HG03064 (cell line): ENCODE data around the gene TTLL7.
"Not testable (repeated sequence)": the region's sequence is repeated elsewhere in the genome, so short reads cannot be mapped to it uniquely, and the experiment has no call there.

Source experiments
- ATAC-seq: cut with Tn5 transposase; IDR thresholded peaks from one replicate; pipeline ENCODE4 v1.9.1; 2021; ENCODE audit warnings: low read depth; ENCODE audit not compliant: unreplicated experiment

Gene TTLL7

GRCh38 chr1:83934550-83934949 lies 64.4 kb downstream of the TTLL7 start:
- no peak for ATAC-seq

GRCh38 chr1:83932693-83933092 lies 66.2 kb downstream of the TTLL7 start:
- ATAC-seq, result no peak

DNA sequence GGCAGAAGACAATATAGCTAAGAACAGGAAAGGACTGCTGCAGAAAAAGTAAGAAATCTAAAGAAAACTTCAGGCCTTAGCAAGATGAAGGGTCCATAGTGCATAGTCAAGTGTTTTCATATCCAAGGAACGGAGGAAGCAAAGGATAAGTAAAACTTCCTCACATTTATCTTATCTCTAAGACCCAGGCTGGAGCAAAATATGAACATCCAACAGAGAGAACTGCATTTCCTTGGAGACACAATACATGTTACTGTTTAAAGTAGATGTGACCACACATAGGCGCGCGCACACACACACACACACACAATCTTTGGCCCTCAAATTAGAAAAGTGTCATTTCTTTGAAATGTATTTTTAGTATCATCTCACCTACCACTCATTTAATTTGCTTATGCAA lies 66.7 kb downstream of the TTLL7 start:
- ATAC-seq, result no peak

GRCh38 chr1:83931658-83932253 lies 67.2 kb downstream of the TTLL7 start:
- no peak for ATAC-seq

DNA sequence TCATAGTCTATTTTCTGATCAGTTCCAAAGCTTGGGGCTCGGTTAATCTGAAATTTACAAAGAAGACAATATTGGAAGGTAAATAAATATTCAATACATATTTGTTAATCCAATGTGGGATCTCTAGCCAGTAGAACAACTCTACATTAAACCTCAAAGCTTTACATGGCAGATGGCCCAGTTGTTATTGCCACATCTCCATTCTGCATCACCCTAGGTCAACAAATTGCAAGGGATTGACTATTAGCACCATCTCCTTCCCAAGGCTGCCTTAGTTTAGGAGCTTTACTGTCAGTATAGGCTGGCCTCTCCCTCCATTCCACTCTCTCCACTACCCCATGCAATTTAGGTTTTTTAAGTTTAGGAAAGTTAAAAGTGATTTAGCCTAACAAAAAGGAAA lies 69.7 kb downstream of the TTLL7 start:
- ATAC-seq, result no peak

DNA sequence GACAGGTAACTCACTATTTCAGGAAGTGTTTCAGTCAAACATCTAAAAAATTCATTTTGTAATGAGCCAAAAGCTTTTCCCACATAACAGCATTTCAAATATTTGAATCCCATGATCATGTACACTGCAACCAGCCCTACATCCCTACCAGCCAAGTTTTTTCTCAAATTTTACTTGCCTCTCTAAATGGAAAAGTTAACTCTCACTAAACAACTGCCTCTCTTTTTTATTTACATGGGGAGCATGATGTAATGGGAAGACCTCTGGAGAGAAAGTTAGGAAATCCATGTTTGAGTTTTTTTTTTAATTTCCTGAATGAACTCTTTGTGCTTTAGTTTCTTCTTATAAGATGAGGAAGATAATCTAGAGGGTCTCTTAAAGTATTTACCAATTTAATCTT lies 70.5 kb downstream of the TTLL7 start:
- no peak for ATAC-seq

DNA sequence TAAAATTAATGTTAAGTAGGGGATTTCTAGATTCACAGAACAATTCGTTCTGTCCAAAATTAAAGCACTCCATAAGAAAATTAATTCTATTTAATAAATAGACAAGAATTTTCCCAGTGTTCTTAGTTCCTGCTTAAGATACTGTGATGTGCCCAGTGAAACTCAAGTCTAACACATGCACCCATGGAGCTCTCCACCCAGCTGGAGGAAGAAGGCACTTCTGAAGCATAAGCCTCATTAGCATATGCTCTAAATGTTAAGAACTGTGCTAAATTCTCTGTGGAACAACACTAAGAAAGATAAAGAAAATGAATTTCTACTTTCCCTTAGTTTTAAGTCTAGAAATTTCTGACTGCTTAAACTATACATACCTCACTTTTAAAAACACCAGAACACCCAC lies 71.2 kb downstream of the TTLL7 start:
- ATAC-seq, result no peak

DNA sequence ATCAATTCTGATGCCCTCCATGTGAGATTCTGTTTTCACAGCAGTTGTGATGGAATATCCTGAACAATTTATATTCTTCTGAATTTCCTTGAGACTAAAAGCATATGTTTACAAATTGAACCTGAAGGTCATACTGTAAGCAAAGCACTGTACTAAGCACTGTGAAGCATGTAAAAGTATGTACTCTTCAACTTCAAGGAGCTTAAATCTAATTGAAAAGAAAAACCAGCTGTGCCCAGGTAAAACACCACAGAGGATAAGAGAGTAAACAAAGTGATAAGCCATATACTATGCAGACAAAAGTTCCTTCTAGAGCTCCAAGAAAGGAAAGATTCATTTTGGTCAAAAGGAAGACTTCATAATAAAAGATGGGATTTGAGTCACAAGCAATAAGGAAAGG lies 71.9 kb downstream of the TTLL7 start:
- no peak for ATAC-seq

DNA sequence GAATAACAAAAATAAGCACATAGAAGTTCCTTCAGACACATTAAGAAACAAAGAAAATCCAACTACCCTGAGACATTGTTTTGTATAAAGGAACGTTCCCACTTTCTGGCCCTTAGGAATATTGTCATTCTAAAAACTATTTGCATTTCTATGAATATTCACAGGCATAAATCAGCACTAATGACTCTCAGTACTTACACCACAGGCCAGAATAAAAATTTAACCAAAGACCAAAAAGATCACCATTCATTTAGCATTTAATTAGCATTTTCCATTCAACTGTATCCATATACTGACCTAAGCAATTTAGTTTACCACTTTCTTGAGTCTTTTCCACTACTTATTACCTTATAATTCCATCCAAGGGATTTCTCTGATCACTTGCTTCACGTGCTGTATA lies 75.4 kb downstream of the TTLL7 start:
- no peak for ATAC-seq

DNA sequence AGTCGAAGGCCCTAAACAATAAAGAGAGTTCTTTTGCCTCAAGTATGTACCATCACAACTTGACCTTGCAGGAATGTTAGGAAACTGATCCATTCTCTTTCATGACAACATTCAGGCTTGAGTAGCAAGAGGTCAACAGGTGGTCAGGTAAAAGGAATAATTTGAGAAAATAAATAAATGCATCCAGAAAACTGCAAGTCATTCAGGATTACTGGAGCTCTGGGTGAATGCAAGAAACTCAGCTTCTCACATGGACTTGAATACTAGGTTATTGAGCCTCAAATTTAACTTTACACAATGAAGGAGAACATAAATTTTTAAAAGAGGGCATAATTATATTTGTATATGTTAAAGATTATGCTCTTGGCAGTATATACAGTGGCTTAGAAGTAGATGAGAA lies 76.5 kb downstream of the TTLL7 start:
- no peak for ATAC-seq

DNA sequence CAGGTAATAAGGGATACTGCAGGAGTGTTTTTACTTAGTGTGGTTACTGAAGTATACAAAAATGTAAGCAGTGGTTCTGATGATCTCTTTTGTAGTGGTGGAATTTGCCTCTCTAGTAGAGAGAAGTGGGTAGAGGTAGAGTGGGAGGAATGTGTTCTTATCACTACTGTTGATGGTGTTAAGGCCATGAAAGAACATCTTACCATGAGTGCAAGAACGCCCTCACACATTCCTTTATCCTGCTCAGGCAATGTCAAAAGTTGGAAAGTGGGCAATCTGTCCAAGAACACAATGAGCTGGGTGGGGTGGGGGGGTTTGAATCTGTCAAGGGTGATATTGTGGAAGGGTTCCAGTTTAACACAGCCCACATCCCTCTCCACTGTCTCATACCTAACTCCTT lies 78.6 kb downstream of the TTLL7 start:
- ATAC-seq, result no peak

- no peak for ATAC-seq
Observed at GRCh38 chr1:83919872-83920271, 79.1 kb downstream of the TTLL7 start.

GRCh38 chr1:83918688-83919285 lies 80.1 kb downstream of the TTLL7 start:
- no peak for ATAC-seq

DNA sequence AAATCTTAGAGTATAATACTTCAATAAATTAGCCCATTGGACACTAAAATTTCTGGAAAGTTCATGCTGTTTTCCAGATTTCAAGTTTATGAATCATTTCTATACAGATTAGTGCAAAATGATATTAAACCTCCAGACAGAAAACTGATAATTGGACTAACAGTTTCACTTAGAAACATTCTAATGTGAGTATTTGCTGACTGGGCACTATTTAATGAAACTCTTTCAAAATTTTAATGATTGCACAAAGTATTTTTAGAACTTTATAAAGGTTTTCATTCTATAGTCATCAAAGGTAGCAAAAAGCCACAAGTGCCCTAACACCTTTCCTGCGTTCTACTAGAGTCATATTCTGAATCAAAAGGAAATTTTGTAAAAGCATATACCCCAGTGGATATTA lies 81.0 kb downstream of the TTLL7 start:
- no peak for ATAC-seq

- not testable (repeated sequence) for ATAC-seq
Observed at GRCh38 chr1:83916094-83916493, 82.8 kb downstream of the TTLL7 start.

DNA sequence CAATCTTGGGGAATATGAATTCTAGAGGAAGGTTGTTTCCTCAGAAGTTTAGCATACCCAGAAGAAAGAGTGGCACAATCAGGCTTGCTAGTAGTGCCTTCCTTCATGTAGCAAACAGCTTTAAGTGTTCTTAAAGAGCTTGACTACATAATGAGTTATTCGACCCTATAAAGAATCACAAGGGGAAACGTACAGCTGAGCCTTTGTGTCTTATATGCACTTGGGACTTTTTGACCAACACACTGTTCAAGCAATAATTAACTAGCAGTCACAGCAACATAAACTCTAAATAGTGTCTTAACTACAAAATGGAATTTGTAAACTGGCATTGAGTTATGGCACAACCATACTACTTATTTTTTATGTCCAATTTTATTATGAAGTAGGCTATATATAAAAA lies 86.1 kb downstream of the TTLL7 start:
- no peak for ATAC-seq

GRCh38 chr1:83910461-83910860 lies 88.5 kb downstream of the TTLL7 start:
- ATAC-seq, result no peak

DNA sequence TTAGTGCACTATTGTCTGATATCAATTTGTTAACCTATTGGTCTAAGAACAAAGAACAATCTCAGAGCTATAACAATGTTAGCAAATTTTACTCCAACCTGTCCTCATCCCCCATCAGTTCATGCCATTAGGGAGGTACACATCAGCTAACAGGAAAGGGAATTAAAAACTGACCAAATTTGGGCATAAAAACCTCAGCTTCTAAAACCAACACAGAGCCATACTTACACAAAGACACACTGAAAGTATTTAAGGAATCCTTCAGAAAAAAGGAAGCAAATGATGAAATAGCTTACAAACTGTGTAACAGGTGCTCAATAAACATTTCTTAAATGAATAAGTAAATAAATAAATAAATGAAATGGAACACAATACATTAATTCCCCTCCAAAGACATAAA lies 89.2 kb downstream of the TTLL7 start:
- no peak for ATAC-seq

DNA sequence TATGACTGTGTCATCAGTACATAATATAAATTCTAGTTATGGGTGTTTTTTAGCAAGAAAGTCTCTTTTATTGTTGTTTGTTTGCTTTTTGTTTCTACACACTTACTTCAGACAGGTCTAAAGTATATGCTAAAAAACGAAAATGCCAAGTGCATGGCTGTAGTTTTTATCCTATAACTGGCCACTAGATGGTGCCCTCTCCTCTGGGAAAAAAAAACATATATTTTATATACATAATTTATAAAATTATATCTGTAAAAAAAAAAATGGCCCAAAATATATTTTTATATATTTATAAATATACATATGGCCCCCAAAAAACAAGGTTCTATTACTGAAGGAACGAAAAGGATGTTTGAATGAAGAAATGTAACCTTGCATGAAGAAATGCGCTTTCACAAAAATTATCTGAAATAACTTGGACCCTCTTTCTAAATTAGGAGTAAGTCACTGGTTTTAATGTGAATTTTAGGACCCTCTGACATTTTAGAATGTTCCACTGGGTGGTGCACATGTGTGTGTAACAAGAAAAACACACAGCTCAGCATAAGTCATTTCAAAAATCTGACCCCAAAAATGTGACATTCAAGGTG lies 93.5 kb downstream of the TTLL7 start:
- no peak for ATAC-seq

GRCh38 chr1:83901547-83902155 lies 97.3 kb downstream of the TTLL7 start:
- no peak for ATAC-seq

DNA sequence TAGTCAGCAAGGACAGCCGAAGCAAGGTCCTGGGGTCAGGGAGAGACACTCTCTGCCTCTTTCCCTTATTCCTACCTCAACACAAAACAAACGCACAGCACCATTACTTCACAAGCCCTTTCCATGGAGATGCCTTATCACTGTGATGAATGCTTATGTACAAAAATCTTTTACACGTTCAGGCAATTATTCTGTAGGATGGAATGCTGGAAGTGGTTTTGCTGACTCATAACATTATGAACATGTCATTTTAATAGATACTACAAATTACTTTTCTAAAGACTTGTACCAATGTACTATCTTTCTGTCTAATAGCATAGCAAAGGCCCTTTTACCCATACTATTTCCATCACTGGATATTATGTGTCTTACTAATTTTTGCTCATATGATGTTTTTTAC lies 98.4 kb downstream of the TTLL7 start:
- ATAC-seq, result no peak

DNA sequence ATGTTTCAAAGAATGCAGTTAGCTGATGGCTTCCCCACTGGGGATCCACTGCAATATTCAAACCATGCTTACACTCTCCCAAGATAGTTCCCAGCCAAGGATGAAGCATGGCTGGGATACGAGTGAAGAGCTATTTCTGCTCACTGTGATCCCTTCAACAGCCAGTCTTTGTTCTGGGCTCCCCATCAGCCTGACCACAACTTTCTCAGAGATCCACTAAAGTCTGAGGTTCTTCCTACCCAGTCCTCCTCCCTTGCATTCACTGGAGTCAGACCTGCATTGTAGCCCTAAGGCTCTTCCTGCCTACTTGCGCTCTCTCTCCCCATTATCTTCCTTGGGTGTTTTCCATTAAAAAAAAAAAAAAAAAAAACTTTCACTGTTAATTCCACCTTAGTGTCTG lies 101.4 kb downstream of the TTLL7 start:
- ATAC-seq, result no peak
